Mesenchymal stem cell (in vitro differentiated cells and primary cell): ENCODE results near the gene PHTF2.
"Not testable (repeated sequence)": the region's sequence is repeated elsewhere in the genome, so short reads cannot be mapped to it uniquely, and the experiment has no call there.

Experiments used
- DNase-seq: peaks from one replicate; pipeline ENCODE4 v3.0.0-alpha.2; 2013
- H2AFZ ChIP-seq: one replicate; pipeline ENCODE4 v1.6.1; 2013; ENCODE audit warnings: low read depth, mild to moderate bottlenecking, control low read depth, inconsistent platforms, low read length, moderate library complexity
- H2AK5ac ChIP-seq: 2 replicates; pipeline ENCODE4 v1.6.1; 2013; ENCODE audit warnings: low read length, moderate library complexity, mild to moderate bottlenecking, inconsistent platforms; ENCODE audit not compliant: severe bottlenecking
- H2BK120ac ChIP-seq: one replicate; pipeline ENCODE4 v1.6.1; 2013; ENCODE audit warnings: low read depth, mild to moderate bottlenecking, inconsistent platforms, low read length, moderate library complexity
- H2BK12ac ChIP-seq, 2 experiments: one replicate each; pipeline ENCODE4 v1.6.1; 2013; ENCODE audit warnings: inconsistent platforms in 2 of 2, low read length in 2 of 2, mild to moderate bottlenecking in 2 of 2, moderate library complexity in 2 of 2, control low read depth in 1 of 2
- H2BK15ac ChIP-seq: one replicate; pipeline ENCODE4 v1.6.1; 2013; ENCODE audit warnings: mild to moderate bottlenecking, low read depth, inconsistent platforms; ENCODE audit not compliant: poor library complexity, severe bottlenecking
- H2BK5ac ChIP-seq: 2 replicates; pipeline ENCODE4 v1.6.1; 2013; ENCODE audit warnings: low read depth, mild to moderate bottlenecking, low read length, control low read depth, inconsistent platforms; ENCODE audit not compliant: poor library complexity, severe bottlenecking
- H3K14ac ChIP-seq, 2 experiments: one replicate each; pipeline ENCODE4 v1.6.1; 2013; ENCODE audit warnings: inconsistent platforms in 2 of 2, low read length in 2 of 2, control low read depth in 1 of 2, mild to moderate bottlenecking in 1 of 2, moderate library complexity in 1 of 2
- H3K18ac ChIP-seq, 2 experiments: one replicate each; pipeline ENCODE4 v1.6.1; 2013; ENCODE audit warnings: inconsistent platforms in 2 of 2, low read length in 2 of 2, control low read depth in 1 of 2, low read depth in 1 of 2, mild to moderate bottlenecking in 1 of 2
- H3K23ac ChIP-seq, 2 experiments: one replicate each; pipeline ENCODE4 v1.6.1; 2013; ENCODE audit warnings: inconsistent platforms in 2 of 2, low read length in 2 of 2, mild to moderate bottlenecking in 2 of 2, moderate library complexity in 2 of 2, control low read depth in 1 of 2
- H3K27ac ChIP-seq: 2 replicates; pipeline ENCODE4 v1.5.1; 2013; ENCODE audit warnings: mild to moderate bottlenecking, moderate library complexity, low read length, control low read depth, inconsistent platforms; ENCODE audit not compliant: poor library complexity, severe bottlenecking
- H3K27me3 ChIP-seq, 2 experiments: 2 replicates each; pipeline versions ENCODE4 v1.6.1 to v1.7.0; 2013; ENCODE audit warnings: low read length in 2 of 2, mild to moderate bottlenecking in 2 of 2, moderate library complexity in 2 of 2, control low read depth in 1 of 2, inconsistent platforms in 1 of 2; ENCODE audit not compliant: control insufficient read depth in 1 of 2, insufficient read depth in 1 of 2
- H3K36me3 ChIP-seq, 2 experiments: 2 replicates each; pipeline versions ENCODE4 v1.6.1 to v1.7.0; 2013; ENCODE audit warnings: low read length in 2 of 2, control low read depth in 1 of 2, inconsistent platforms in 1 of 2, low read depth in 1 of 2, mild to moderate bottlenecking in 1 of 2; ENCODE audit not compliant: insufficient read depth in 2 of 2, control insufficient read depth in 1 of 2
- H3K4ac ChIP-seq, 2 experiments: one replicate each; pipeline ENCODE4 v1.6.1; 2013; ENCODE audit warnings: inconsistent platforms in 2 of 2, low read length in 2 of 2, mild to moderate bottlenecking in 2 of 2, moderate library complexity in 2 of 2, control low read depth in 1 of 2, low read depth in 1 of 2
- H3K4me1 ChIP-seq: 2 replicates; pipeline ENCODE4 v1.6.1; 2013; ENCODE audit warnings: low read depth, low read length, control low read depth; ENCODE audit not compliant: control insufficient read depth, insufficient read depth
- H3K4me2 ChIP-seq: 2 replicates; pipeline ENCODE4 v1.6.1; 2013; ENCODE audit warnings: low read length, mild to moderate bottlenecking, inconsistent platforms; ENCODE audit not compliant: poor library complexity, severe bottlenecking
- H3K4me3 ChIP-seq, 2 experiments: 2 replicates each; pipeline versions ENCODE4 v1.5.1 to v1.7.0; 2013; ENCODE audit warnings: low read length in 2 of 2, mild to moderate bottlenecking in 2 of 2, control low read depth in 1 of 2, low read depth in 1 of 2; ENCODE audit not compliant: insufficient read depth in 1 of 2
- H3K79me1 ChIP-seq: replicated peaks from 2 replicates; pipeline ENCODE4 v1.6.1; 2013; ENCODE audit warnings: mild to moderate bottlenecking, control low read depth, low read length, inconsistent platforms; ENCODE audit not compliant: poor library complexity, severe bottlenecking
- H3K9ac ChIP-seq: 2 replicates; pipeline ENCODE4 v1.7.0; 2013; ENCODE audit warnings: mild to moderate bottlenecking, low read length, moderate library complexity
- H3K9me3 ChIP-seq: 2 replicates; pipeline ENCODE4 v1.7.0; 2013; ENCODE audit warnings: mild to moderate bottlenecking, low read length; ENCODE audit not compliant: control insufficient read depth
- H4K8ac ChIP-seq: one replicate; pipeline ENCODE4 v1.6.1; 2013; ENCODE audit warnings: inconsistent platforms, mild to moderate bottlenecking, low read length, moderate library complexity
- H4K91ac ChIP-seq: one replicate; pipeline ENCODE4 v1.6.1; 2013; ENCODE audit warnings: mild to moderate bottlenecking, low read length, inconsistent platforms
- WGBS: methylation state at CpG from one replicate; pipeline ENCODE4 v1.1.7; 2013; ENCODE audit warnings: mixed read lengths; 5-methylcytosine and 5-hydroxymethylcytosine counted together

PHTF2 gene

GRCh38 chr7:77867537-77867865, 68.9 kb downstream of the PHTF2 start:
- Histone ChIP-seq H3K4me1 (peaks cover 1% of the 10 kb centered on the region), H2BK15ac (no peak overlapping the region), H3K9me3 (no peaks in the 10 kb centered on the region), H3K79me1 (peaks cover 16% of the 10 kb centered on the region), H3K27me3 (no peaks in the 10 kb centered on the region), H4K91ac (no peak overlapping the region), H3K4me2 (no peak overlapping the region), H3K4ac (no peak overlapping the region), H3K14ac (no peak overlapping the region), H3K36me3 (peaks cover 0 to 2% of the 10 kb centered on the region in 2 experiments), H3K9ac (no peak overlapping the region), H3K18ac (peak overlapping the region in 1 of 2 experiments; percentile 39), H2BK12ac (no peak overlapping the region), H2BK5ac (no peak overlapping the region), H2AK5ac (no peak overlapping the region), H2BK120ac (no peak overlapping the region), H2AFZ (no peak overlapping the region), H4K8ac (no peak overlapping the region), H3K4me3 (no peak overlapping the region), H3K27ac (peak overlapping the region; percentile 96), H3K23ac (no peak overlapping the region)
- DNase-seq = peak; percentile 56
- 38% methylated on average over 1 of the region's 1 CpG for WGBS

GRCh38 chr7:77872256-77872655, 73.7 kb downstream of the PHTF2 start:
- 15% methylated on average over 1 of the region's 1 CpG for WGBS

GRCh38 chr7:77873416-77874327, 75.1 kb downstream of the PHTF2 start:
- peaks cover 29% of the 10 kb centered on the region for H3K79me1 ChIP-seq

More at GRCh38 chr7:77872256-77872655, 73.7 kb downstream of the PHTF2 start:
- peaks cover 24% of the 10 kb centered on the region for H3K79me1 ChIP-seq
- not testable (repeated sequence) for H3K4ac ChIP-seq, H3K18ac ChIP-seq, H3K36me3 ChIP-seq, H3K4me3 ChIP-seq, H3K4me1 ChIP-seq, DNase-seq, H3K14ac ChIP-seq, H3K9me3 ChIP-seq, H3K23ac ChIP-seq, H3K27me3 ChIP-seq, H4K91ac ChIP-seq, H2BK5ac ChIP-seq, H2AK5ac ChIP-seq, H4K8ac ChIP-seq, H3K9ac ChIP-seq, H2BK12ac ChIP-seq, H3K4me2 ChIP-seq, H2BK120ac ChIP-seq, H3K27ac ChIP-seq, H2AFZ ChIP-seq, H2BK15ac ChIP-seq

GRCh38 chr7:77877791-77878190, 79.2 kb downstream of the PHTF2 start:
- no peak overlapping the region for H3K4ac ChIP-seq
- H2BK15ac ChIP-seq = no peak overlapping the region
- no peaks in the 10 kb centered on the region for H3K9me3 ChIP-seq
- peak; percentile 66 for DNase-seq
- H3K36me3 ChIP-seq = no peaks in the 10 kb centered on the region
- H3K4me2 ChIP-seq = no peak overlapping the region
- no peak overlapping the region for H2BK12ac ChIP-seq
- no peak overlapping the region for H2BK5ac ChIP-seq
- H3K27ac ChIP-seq = no peak overlapping the region
- no peaks in the 10 kb centered on the region for H3K4me1 ChIP-seq
- no peak overlapping the region for H3K9ac ChIP-seq
- WGBS = 87% methylated on average over 3 of the region's 3 CpGs
- no peak overlapping the region for H2AFZ ChIP-seq
- H2AK5ac ChIP-seq = no peak overlapping the region
- no peak overlapping the region for H3K4me3 ChIP-seq
- H4K91ac ChIP-seq = no peak overlapping the region
- peak overlapping the region; percentile 49 for H2BK120ac ChIP-seq
- H3K23ac ChIP-seq = no peak overlapping the region
- H3K18ac ChIP-seq = peak overlapping the region in 1 of 2 experiments; percentile 21
- peaks cover 16% of the 10 kb centered on the region for H3K79me1 ChIP-seq
- H3K27me3 ChIP-seq = no peaks in the 10 kb centered on the region
- H3K14ac ChIP-seq = no peak overlapping the region
- no peak overlapping the region for H4K8ac ChIP-seq

More at GRCh38 chr7:77873416-77874327, 75.1 kb downstream of the PHTF2 start:
- not testable (repeated sequence) for H3K9ac ChIP-seq, H3K14ac ChIP-seq, H4K91ac ChIP-seq, H2AK5ac ChIP-seq, H2BK12ac ChIP-seq, H3K27ac ChIP-seq, H3K18ac ChIP-seq, H3K27me3 ChIP-seq, H3K23ac ChIP-seq, H3K36me3 ChIP-seq, H3K4me3 ChIP-seq, H2BK5ac ChIP-seq, H2AFZ ChIP-seq, H3K4me1 ChIP-seq, H4K8ac ChIP-seq, H2BK15ac ChIP-seq, H3K4me2 ChIP-seq, DNase-seq, H3K9me3 ChIP-seq, H3K4ac ChIP-seq, H2BK120ac ChIP-seq
- 96% methylated on average over 5 of the region's 7 CpGs for WGBS
